T-cell (primary cell): ENCODE measurements around the gene AGPS. TPM values are rescaled to one million over a fixed set of nuclear protein-coding genes. Genes with fewer than 3 reads are reported as not detected.

Experiments used
- ATAC-seq, 4 experiments: fragments of 200-7000 bp in 3 of 4; fragments of 150-1000 bp in 1 of 4; cut with Tn5 transposase; replicated peaks in 1 of 4; 1 replicate in 3 of 4; 2 replicates in 1 of 4; pipeline ENCODE4 v1.10.0; 2021; ENCODE audit warnings: moderate library complexity in 3 of 4, mild to moderate bottlenecking in 2 of 4, moderate number of reproducible peaks in 1 of 4
- CTCF ChIA-PET, 2 donors: fragments of 300-600 bp; sonication (Branson Sonifier 250); formaldehyde crosslinking; loops; one replicate each; lab custom pipeline; 2022; ENCODE audit warnings: antibody characterized with exemption in 2 of 2; lab: Charles Lee
- POLR2A ChIA-PET, 2 donors: fragments of 300-600 bp; sonication (Branson Sonifier 250); formaldehyde crosslinking; loops; one replicate each; lab custom pipeline; 2022; ENCODE audit warnings: antibody characterized with exemption in 2 of 2; lab: Charles Lee
- DNase-seq, 35 experiments: peaks; one replicate each; pipeline versions ENCODE4 v3.0.0 to v3.0.0-alpha.2; 2013 to 2023
- H3K27ac ChIP-seq: one replicate; pipeline ENCODE4 v1.5.1; 2013; ENCODE audit warnings: low read length
- H3K27me3 ChIP-seq, 2 experiments: replicated peaks in 1 of 2; 1 replicate in 1 of 2; 2 replicates in 1 of 2; pipeline versions ENCODE4 v1.6.1 to v1.7.0; 2013; ENCODE audit warnings: low read length in 1 of 2, mixed read lengths in 1 of 2; ENCODE audit not compliant: control insufficient read depth in 2 of 2, insufficient read depth in 2 of 2; ENCODE audit errors: extremely low read depth in 1 of 2
- H3K36me3 ChIP-seq, 2 donors: 1 replicate in 1 of 2; 2 replicates in 1 of 2; pipeline versions ENCODE4 v1.6.1 to v1.7.0; 2013; ENCODE audit warnings: low read length in 1 of 2; ENCODE audit not compliant: control insufficient read depth in 2 of 2, insufficient read depth in 1 of 2; ENCODE audit errors: extremely low read depth in 1 of 2
- H3K4me1 ChIP-seq, 2 experiments: 1 replicate in 1 of 2; 2 replicates in 1 of 2; pipeline versions ENCODE4 v1.6.1 to v1.7.0; 2013; ENCODE audit warnings: low read length in 2 of 2, mixed read lengths in 1 of 2; ENCODE audit not compliant: insufficient read depth in 2 of 2, control insufficient read depth in 1 of 2; ENCODE audit errors: extremely low read depth in 1 of 2
- H3K4me3 ChIP-seq, 2 donors: 1 replicate in 1 of 2; 2 replicates in 1 of 2; pipeline versions ENCODE4 v1.5.1 to v1.7.0; 2013; ENCODE audit warnings: mild to moderate bottlenecking in 2 of 2, low read length in 1 of 2, moderate library complexity in 1 of 2; ENCODE audit not compliant: control insufficient read depth in 1 of 2; ENCODE audit errors: extremely low read depth in 1 of 2
- H3K9me3 ChIP-seq: 2 replicates; pipeline ENCODE4 v1.7.0; 2013
- H3K27ac Mint-ChIP-seq, 2 donors: one replicate each; pipeline ENCODE4 v1.8.0; 2020 to 2021; ENCODE audit warnings: mild to moderate bottlenecking in 2 of 2, mixed read lengths in 2 of 2
- H3K27me3 Mint-ChIP-seq, 2 donors: one replicate each; pipeline ENCODE4 v1.8.0; 2021 to 2022; ENCODE audit warnings: mixed read lengths in 2 of 2
- H3K36me3 Mint-ChIP-seq: one replicate; pipeline ENCODE4 v1.8.0; 2021; ENCODE audit warnings: mixed read lengths
- H3K4me1 Mint-ChIP-seq, 3 donors: one replicate each; pipeline ENCODE4 v1.8.0; 2020 to 2022; ENCODE audit warnings: mixed read lengths in 3 of 3, mild to moderate bottlenecking in 1 of 3
- H3K4me3 Mint-ChIP-seq, 3 donors: one replicate each; pipeline ENCODE4 v1.8.0; 2020 to 2022; ENCODE audit warnings: mild to moderate bottlenecking in 3 of 3, mixed read lengths in 3 of 3, moderate library complexity in 3 of 3
- H3K9me3 Mint-ChIP-seq, 3 donors: one replicate each; pipeline ENCODE4 v1.8.0; 2020 to 2022; ENCODE audit warnings: mixed read lengths in 3 of 3
- WGBS: methylation state at CpG from one replicate; pipeline ENCODE4 v1.1.5; 2013; ENCODE audit warnings: missing lambda C conversion rate; ENCODE audit not compliant: insufficient coverage; 5-methylcytosine and 5-hydroxymethylcytosine counted together
- total RNA-seq, 35 experiments: library from RNA in 6 of 35; stranded (reverse) in 6 of 35; fragments of 120-200 nt in 1 of 35; gene quantifications; one replicate each; pipeline versions ENCODE4 v1.2.1 to v1.2.4 and lab custom pipeline; 2013 to 2026

The AGPS gene
- total RNA-seq, 5 donors from 2014 or later (not counting 1 experiment from before 2014, with no cell fraction given), result 26.1 to 32.3 (median 29.6) TPM

GRCh38 chr2:177523781-177524180 is 131.2 kb downstream of the AGPS start:
- no peak overlapping the region for H3K4me3 Mint-ChIP-seq
- DNase-seq, result no peak
- H3K4me3 ChIP-seq, result no peak overlapping the region
- POLR2A ChIA-PET, result interaction anchor here in 1 of 2 donors (0.5 kb wide), 1 partner anchor 86 kb away, joined by 3 read pairs; no protein-coding TSS in a partner anchor
- no peaks in the 10 kb centered on the region for H3K9me3 Mint-ChIP-seq
- no peaks in the 10 kb centered on the region for H3K27me3 ChIP-seq
- CTCF ChIA-PET, result no interaction called here
- ATAC-seq, result no peak
- no peaks in the 10 kb centered on the region for H3K27me3 Mint-ChIP-seq
- H3K27ac ChIP-seq, result no peak overlapping the region
- WGBS, result no CpG with 5 or more reads among the region's 3 CpGs
- H3K4me1 ChIP-seq, result no peaks in the 10 kb centered on the region
- H3K36me3 Mint-ChIP-seq, result peaks cover 39% of the 10 kb centered on the region
- H3K9me3 ChIP-seq, result no peaks in the 10 kb centered on the region
- H3K4me1 Mint-ChIP-seq, result no peaks in the 10 kb centered on the region
- no peak overlapping the region for H3K27ac Mint-ChIP-seq
- peaks cover 0 to 16% of the 10 kb centered on the region in 2 donors for H3K36me3 ChIP-seq

GRCh38 chr2:177525351-177525924 is 132.9 kb downstream of the AGPS start:
- Histone ChIP-seq H3K36me3 (peaks cover 0 to 16% of the 10 kb centered on the region in 2 donors), H3K27me3 (no peaks in the 10 kb centered on the region), H3K4me3 (no peak overlapping the region), H3K9me3 (no peaks in the 10 kb centered on the region), H3K4me1 (no peaks in the 10 kb centered on the region), H3K27ac (no peak overlapping the region)
- CTCF ChIA-PET, result no interaction called here
- H3K27me3 Mint-ChIP-seq, result no peaks in the 10 kb centered on the region
- H3K4me3 Mint-ChIP-seq, result no peak overlapping the region
- DNase-seq (no peak), ATAC-seq (no peak)
- H3K27ac Mint-ChIP-seq, result no peak overlapping the region
- H3K36me3 Mint-ChIP-seq, result peaks cover 27% of the 10 kb centered on the region
- POLR2A ChIA-PET, result interaction anchor here in 1 of 2 donors (0.6 to 0.7 kb wide), 2 partner anchors 424 to 1591 kb away, joined by 5 to 6 read pairs; no protein-coding TSS in a partner anchor
- no CpG with 5 or more reads among the region's 3 CpGs for WGBS
- H3K9me3 Mint-ChIP-seq, result no peaks in the 10 kb centered on the region
- H3K4me1 Mint-ChIP-seq, result no peaks in the 10 kb centered on the region

GRCh38 chr2:177528351-177528933 is 135.9 kb downstream of the AGPS start:
- no peaks in the 10 kb centered on the region for H3K4me1 Mint-ChIP-seq
- Histone ChIP-seq H3K27ac (no peak overlapping the region), H3K9me3 (no peaks in the 10 kb centered on the region), H3K36me3 (peaks cover 0 to 4% of the 10 kb centered on the region in 2 donors), H3K27me3 (no peaks in the 10 kb centered on the region), H3K4me3 (no peak overlapping the region), H3K4me1 (no peaks in the 10 kb centered on the region)
- H3K4me3 Mint-ChIP-seq, result no peak overlapping the region
- H3K9me3 Mint-ChIP-seq, result no peaks in the 10 kb centered on the region
- ATAC-seq (no peak), DNase-seq (no peak)
- no peak overlapping the region for H3K27ac Mint-ChIP-seq
- peaks cover 8% of the 10 kb centered on the region for H3K36me3 Mint-ChIP-seq
- POLR2A ChIA-PET, result no interaction called here
- CTCF ChIA-PET, result interaction anchor here in 1 of 2 donors (0.6 kb wide), 1 partner anchor 17 kb away, joined by 9 read pairs; no protein-coding TSS in a partner anchor
- H3K27me3 Mint-ChIP-seq, result no peaks in the 10 kb centered on the region

GRCh38 chr2:177529166-177529565 is 136.6 kb downstream of the AGPS start:
- no peaks in the 10 kb centered on the region for H3K9me3 ChIP-seq
- no peaks in the 10 kb centered on the region for H3K27me3 ChIP-seq
- ATAC-seq, result no peak
- H3K4me3 Mint-ChIP-seq, result no peak overlapping the region
- H3K36me3 Mint-ChIP-seq, result peaks cover 5% of the 10 kb centered on the region
- H3K27me3 Mint-ChIP-seq, result no peaks in the 10 kb centered on the region
- H3K4me3 ChIP-seq, result no peak overlapping the region
- no peaks in the 10 kb centered on the region for H3K9me3 Mint-ChIP-seq
- CTCF ChIA-PET, result no interaction called here
- WGBS, result no CpG with 5 or more reads among the region's 3 CpGs
- no peak overlapping the region for H3K27ac ChIP-seq
- no peaks in the 10 kb centered on the region for H3K4me1 ChIP-seq
- no peak overlapping the region for H3K27ac Mint-ChIP-seq
- H3K4me1 Mint-ChIP-seq, result no peaks in the 10 kb centered on the region
- no peak for DNase-seq
- POLR2A ChIA-PET, result no interaction called here
- H3K36me3 ChIP-seq, result peaks cover 0 to 2% of the 10 kb centered on the region in 2 donors

- Histone ChIP-seq H3K36me3 (peaks cover 0 to 2% of the 10 kb centered on the region in 2 donors), H3K27ac (no peak overlapping the region), H3K4me3 (no peak overlapping the region), H3K9me3 (no peaks in the 10 kb centered on the region), H3K4me1 (no peaks in the 10 kb centered on the region), H3K27me3 (no peaks in the 10 kb centered on the region)
- Mint-ChIP-seq H3K36me3 (no peaks in the 10 kb centered on the region), H3K9me3 (no peaks in the 10 kb centered on the region), H3K4me1 (no peaks in the 10 kb centered on the region), H3K27me3 (no peaks in the 10 kb centered on the region), H3K4me3 (no peak overlapping the region), H3K27ac (no peak overlapping the region)
- ATAC-seq (no peak), DNase-seq (no peak)
- CTCF ChIA-PET, result no interaction called here
- POLR2A ChIA-PET, result interaction anchor here (0.6 to 0.8 kb wide), 2 partner anchors 74 to 457 kb away, joined by 4 to 5 read pairs; no protein-coding TSS in a partner anchor
Measured at GRCh38 chr2:177530561-177530960, 138.0 kb downstream of the AGPS start.

- POLR2A ChIA-PET, result no interaction called here
- Histone ChIP-seq H3K27ac (no peak overlapping the region), H3K27me3 (no peaks in the 10 kb centered on the region), H3K4me3 (no peak overlapping the region), H3K4me1 (no peaks in the 10 kb centered on the region), H3K9me3 (no peaks in the 10 kb centered on the region), H3K36me3 (no peaks in the 10 kb centered on the region)
- Mint-ChIP-seq H3K9me3 (no peaks in the 10 kb centered on the region), H3K27ac (no peak overlapping the region), H3K4me1 (no peaks in the 10 kb centered on the region), H3K4me3 (no peak overlapping the region), H3K27me3 (no peaks in the 10 kb centered on the region), H3K36me3 (peaks cover 4% of the 10 kb centered on the region)
- no peak for ATAC-seq
- no peak for DNase-seq
- CTCF ChIA-PET, result interaction anchor here (0.5 to 1.0 kb wide), 2 partner anchors 10 to 452 kb away, joined by 3 read pairs; no protein-coding TSS in a partner anchor
- no CpG with 5 or more reads among the region's 5 CpGs for WGBS
Measured at GRCh38 chr2:177531706-177532105, 139.1 kb downstream of the AGPS start.
